Smooth muscle cell of bladder (primary cell): Measurements from ENCODE around the gene REELD1. TPM values are rescaled to one million over a fixed set of nuclear protein-coding genes. Genes with fewer than 3 reads are reported as not detected.

ENCODE experiments used
- total RNA-seq: library from RNA; depleted of rRNA; stranded (reverse); fragments of >200 nt; gene quantifications from 2 replicates; pipeline ENCODE4 v1.2.3, GENCODE V29; 2014

REELD1 gene
- not detected in 2 replicates for total RNA-seq

GRCh38 chr4:146214238-146214637 is at the start of gene REELD1:
REELD1 (plus strand) TSS chr4:146214538; CDS start chr4:146216953, 2,415 bp downstream.

GRCh38 chr4:146175541-146176453 is 38.5 kb upstream of the REELD1 start, which contains the start of gene LSM6:
LSM6 (plus strand) TSS chr4:146175718; CDS start chr4:146182922, 7,204 bp downstream.

Other genes with a start within 250 kb of the REELD1 start
- 19.8 and 31.7 TPM in 2 replicates for gene LSM6, start 38.8 kb upstream of the REELD1 start, total RNA-seq